Prostate gland (tissue), 2 donors: ENCODE data around the gene PLEKHG2.

Experiments
- POLR2A ChIP-seq: fragments of 450-650 bp; IDR thresholded peaks from one replicate; pipeline ENCODE4 v1.6.1; 2016; ENCODE audit warnings: antibody characterized with exemption, mild to moderate bottlenecking
- TF ChIP-seq, protein P1 (sequence below), 4 experiments: fragments of 200-600 bp in 2 of 4; fragments of 450-650 bp in 2 of 4; sonication (generic) in 2 of 4; IDR thresholded peaks; 1 replicate in 3 of 4; 2 replicates in 1 of 4; pipeline ENCODE4 v1.5.1; 2016 to 2019; ENCODE audit warnings: antibody characterized with exemption in 4 of 4, mild to moderate bottlenecking in 2 of 4, moderate library complexity in 2 of 4

DNA sequence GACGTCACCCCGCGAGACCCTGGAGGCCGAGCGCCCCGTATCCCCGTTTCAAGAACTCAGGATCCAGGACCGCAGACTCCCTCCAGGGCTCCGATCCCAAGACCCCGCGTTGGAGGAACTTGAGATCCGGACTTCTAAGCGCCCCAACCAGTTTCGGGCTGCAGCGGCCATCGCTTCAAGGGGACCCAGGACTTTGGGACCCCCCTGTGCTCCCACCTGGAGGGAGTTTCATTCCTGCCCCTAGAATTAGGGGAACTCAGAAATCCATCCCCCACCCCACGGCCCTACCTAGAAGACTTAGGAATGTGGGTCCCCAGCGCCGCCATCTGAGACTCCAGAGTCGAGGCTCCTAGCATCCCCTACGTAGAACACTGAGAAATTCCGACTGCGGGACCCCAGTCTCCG lies 400 bp downstream of the PLEKHG2 start:
- TF ChIP-seq, protein P1, sequence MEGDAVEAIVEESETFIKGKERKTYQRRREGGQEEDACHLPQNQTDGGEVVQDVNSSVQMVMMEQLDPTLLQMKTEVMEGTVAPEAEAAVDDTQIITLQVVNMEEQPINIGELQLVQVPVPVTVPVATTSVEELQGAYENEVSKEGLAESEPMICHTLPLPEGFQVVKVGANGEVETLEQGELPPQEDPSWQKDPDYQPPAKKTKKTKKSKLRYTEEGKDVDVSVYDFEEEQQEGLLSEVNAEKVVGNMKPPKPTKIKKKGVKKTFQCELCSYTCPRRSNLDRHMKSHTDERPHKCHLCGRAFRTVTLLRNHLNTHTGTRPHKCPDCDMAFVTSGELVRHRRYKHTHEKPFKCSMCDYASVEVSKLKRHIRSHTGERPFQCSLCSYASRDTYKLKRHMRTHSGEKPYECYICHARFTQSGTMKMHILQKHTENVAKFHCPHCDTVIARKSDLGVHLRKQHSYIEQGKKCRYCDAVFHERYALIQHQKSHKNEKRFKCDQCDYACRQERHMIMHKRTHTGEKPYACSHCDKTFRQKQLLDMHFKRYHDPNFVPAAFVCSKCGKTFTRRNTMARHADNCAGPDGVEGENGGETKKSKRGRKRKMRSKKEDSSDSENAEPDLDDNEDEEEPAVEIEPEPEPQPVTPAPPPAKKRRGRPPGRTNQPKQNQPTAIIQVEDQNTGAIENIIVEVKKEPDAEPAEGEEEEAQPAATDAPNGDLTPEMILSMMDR (IDR thresholded peaks at IDR 0.05): peak in 1 of 4 experiments; percentile 86
- no peak for TF ChIP-seq POLR2A
